Adrenal gland (tissue), 5 donors: ENCODE results near the gene UST.

Experiments
- CTCF ChIP-seq, 6 experiments: fragments of 450-650 bp in 4 of 6; fragments of 200-600 bp in 2 of 6; sonication (generic) in 1 of 6; IDR thresholded peaks; 1 replicate in 5 of 6; 2 replicates in 1 of 6; pipeline versions ENCODE4 v1.5.1 to v1.8.0; 2016 to 2021; ENCODE audit warnings: antibody characterized with exemption in 6 of 6, mild to moderate bottlenecking in 2 of 6, moderate library complexity in 1 of 6
- POLR2A ChIP-seq, 2 donors: fragments of 450-650 bp; IDR thresholded peaks; one replicate each; pipeline ENCODE4 v1.6.1; 2017; ENCODE audit warnings: antibody characterized with exemption in 2 of 2, mild to moderate bottlenecking in 2 of 2, moderate library complexity in 1 of 2
- donor health status: DM: no; HTN: no; CAD: no.

GRCh38 chr6:148934539-148934938, 187.7 kb downstream of the UST start:
- TF ChIP-seq CTCF (IDR thresholded peaks at IDR 0.05) (no peak), POLR2A (IDR thresholded peaks at IDR 0.05) (no peak)
